Measurements from ENCODE around the gene IL16. TPM values are rescaled to one million over a fixed set of nuclear protein-coding genes. Genes with fewer than 3 reads are reported as not detected.

The IL16 gene
- total and polyA plus RNA-seq, 10 donors, result 93.9 to 159 (median 128) TPM

GRCh38 chr15:81253846-81254245 is 57.2 kb downstream of the IL16 start:
- no peak for DNase-seq
- WGBS, 5 donors, result 64 to 81% (median 74%) methylated on average over 2 of the region's 2 CpGs
- TF ChIP-seq POLR2A (IDR thresholded peaks at IDR 0.05), result no peak
- no peak for TF ChIP-seq POLR2AphosphoS5 (IDR thresholded peaks at IDR 0.05)
- TF ChIP-seq, protein P1, sequence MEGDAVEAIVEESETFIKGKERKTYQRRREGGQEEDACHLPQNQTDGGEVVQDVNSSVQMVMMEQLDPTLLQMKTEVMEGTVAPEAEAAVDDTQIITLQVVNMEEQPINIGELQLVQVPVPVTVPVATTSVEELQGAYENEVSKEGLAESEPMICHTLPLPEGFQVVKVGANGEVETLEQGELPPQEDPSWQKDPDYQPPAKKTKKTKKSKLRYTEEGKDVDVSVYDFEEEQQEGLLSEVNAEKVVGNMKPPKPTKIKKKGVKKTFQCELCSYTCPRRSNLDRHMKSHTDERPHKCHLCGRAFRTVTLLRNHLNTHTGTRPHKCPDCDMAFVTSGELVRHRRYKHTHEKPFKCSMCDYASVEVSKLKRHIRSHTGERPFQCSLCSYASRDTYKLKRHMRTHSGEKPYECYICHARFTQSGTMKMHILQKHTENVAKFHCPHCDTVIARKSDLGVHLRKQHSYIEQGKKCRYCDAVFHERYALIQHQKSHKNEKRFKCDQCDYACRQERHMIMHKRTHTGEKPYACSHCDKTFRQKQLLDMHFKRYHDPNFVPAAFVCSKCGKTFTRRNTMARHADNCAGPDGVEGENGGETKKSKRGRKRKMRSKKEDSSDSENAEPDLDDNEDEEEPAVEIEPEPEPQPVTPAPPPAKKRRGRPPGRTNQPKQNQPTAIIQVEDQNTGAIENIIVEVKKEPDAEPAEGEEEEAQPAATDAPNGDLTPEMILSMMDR (IDR thresholded peaks at IDR 0.05 in 8 of 11, conservative IDR thresholded peaks at IDR 0.05 in 3 of 11), result no peak
- H3K27ac ChIP-seq, result no peak overlapping the region
- no peaks in the 10 kb centered on the region for H3K36me3 ChIP-seq
- H3K9me3 ChIP-seq, result peaks cover 0 to 12% (median 0%) of the 10 kb centered on the region in 8 donors
- H3K4me1 ChIP-seq, result no peaks in the 10 kb centered on the region
- intact Hi-C loops (cut with DNase I; ENCODE audit: low total_unique reads), result no loop called here
- H3K27me3 ChIP-seq (replicated peaks in 1 of 7), result no peaks in the 10 kb centered on the region
- no peak overlapping the region for H3K4me3 ChIP-seq

DNA sequence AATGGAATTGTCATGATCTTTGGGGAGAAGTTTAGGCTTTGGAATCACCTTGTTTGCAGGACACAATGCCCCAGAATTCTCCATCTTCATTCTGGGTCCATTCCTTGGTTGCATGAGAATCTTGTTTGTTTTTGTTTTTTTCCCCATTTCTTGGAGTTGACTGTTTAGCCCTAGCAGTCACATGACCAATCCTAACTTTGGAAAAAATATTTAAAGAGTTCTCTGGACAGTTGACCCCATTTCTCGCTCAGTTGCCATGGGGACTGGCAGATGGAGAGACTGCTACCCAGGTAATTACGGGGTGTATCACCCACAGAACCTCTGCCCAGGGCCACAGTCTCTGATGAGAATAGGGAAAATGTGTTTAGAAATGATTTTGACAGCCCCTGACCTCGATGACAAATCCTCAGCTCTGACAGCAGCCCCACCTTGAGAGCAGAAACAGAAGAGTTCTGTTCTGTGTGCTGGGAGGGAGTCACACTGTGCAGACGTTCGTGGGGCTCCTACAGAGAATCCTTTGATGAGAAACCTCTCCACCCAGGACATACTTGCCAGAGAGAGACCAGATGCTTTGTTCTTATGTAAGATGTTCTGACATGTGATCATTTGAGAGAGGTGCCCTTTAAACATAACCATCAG is 57.7 kb downstream of the IL16 start:
- H3K4me1 ChIP-seq, result no peaks in the 10 kb centered on the region
- TF ChIP-seq POLR2AphosphoS5 (IDR thresholded peaks at IDR 0.05), result no peak
- TF ChIP-seq, protein P1 (IDR thresholded peaks at IDR 0.05 in 8 of 11, conservative IDR thresholded peaks at IDR 0.05 in 3 of 11), result no peak
- TF ChIP-seq POLR2A (IDR thresholded peaks at IDR 0.05), result no peak
- WGBS, 5 donors, result 65 to 74% (median 68%) methylated on average over 5 of the region's 5 CpGs
- no peaks in the 10 kb centered on the region for H3K36me3 ChIP-seq
- H3K9me3 ChIP-seq, result peaks cover 0 to 12% (median 0%) of the 10 kb centered on the region in 8 donors
- H3K27me3 ChIP-seq (replicated peaks in 1 of 7), result no peaks in the 10 kb centered on the region
- H3K4me3 ChIP-seq, result no peak overlapping the region
- DNase-seq, result no peak
- intact Hi-C loops (cut with DNase I; ENCODE audit: low total_unique reads), result no loop called here
- no peak overlapping the region for H3K27ac ChIP-seq

DNA sequence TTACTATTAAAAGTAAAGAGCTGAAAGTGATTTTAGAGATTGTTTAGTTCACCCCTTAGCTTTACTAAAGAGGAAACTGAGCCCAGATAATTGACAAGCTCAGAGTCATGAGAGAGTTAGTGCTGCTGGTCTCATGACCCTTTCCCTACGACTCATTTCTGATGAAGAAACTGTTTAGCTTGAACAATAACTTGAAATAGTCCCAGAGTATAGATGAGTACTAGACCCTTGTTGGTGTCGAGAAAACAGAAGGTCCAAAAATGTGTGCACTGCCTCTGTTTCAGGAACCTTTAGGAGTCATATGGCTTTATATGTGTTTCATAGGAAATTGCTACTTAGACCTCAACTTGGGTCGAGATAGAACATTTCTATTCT is 58.2 kb downstream of the IL16 start:
- Histone ChIP-seq H3K27me3 (replicated peaks in 1 of 7) (no peaks in the 10 kb centered on the region), H3K4me3 (no peak overlapping the region), H3K36me3 (no peaks in the 10 kb centered on the region), H3K9me3 (peaks cover 0 to 7% (median 0%) of the 10 kb centered on the region in 8 donors), H3K4me1 (no peaks in the 10 kb centered on the region), H3K27ac (no peak overlapping the region)
- TF ChIP-seq POLR2A (IDR thresholded peaks at IDR 0.05), result no peak
- TF ChIP-seq, protein P1 (IDR thresholded peaks at IDR 0.05 in 8 of 11, conservative IDR thresholded peaks at IDR 0.05 in 3 of 11), result no peak
- no peak for TF ChIP-seq POLR2AphosphoS5 (IDR thresholded peaks at IDR 0.05)
- intact Hi-C loops (cut with DNase I; ENCODE audit: low total_unique reads), result no loop called here
- DNase-seq, result no peak
- 75 to 92% (median 84%) methylated on average over 3 of the region's 3 CpGs for WGBS, 5 donors

GRCh38 chr15:81255315-81255957 is 58.8 kb downstream of the IL16 start:
- no peak for TF ChIP-seq POLR2AphosphoS5 (IDR thresholded peaks at IDR 0.05)
- TF ChIP-seq, protein P1 (IDR thresholded peaks at IDR 0.05 in 8 of 11, conservative IDR thresholded peaks at IDR 0.05 in 3 of 11), result no peak
- no peak for TF ChIP-seq POLR2A (IDR thresholded peaks at IDR 0.05)
- intact Hi-C loops (cut with DNase I; ENCODE audit: low total_unique reads), result no loop called here
- DNase-seq, result no peak
- peaks cover 0 to 2% (median 0%) of the 10 kb centered on the region in 8 donors for H3K9me3 ChIP-seq
- H3K27me3 ChIP-seq (replicated peaks in 1 of 7), result no peaks in the 10 kb centered on the region
- no peaks in the 10 kb centered on the region for H3K4me1 ChIP-seq
- H3K27ac ChIP-seq, result no peak overlapping the region
- no peaks in the 10 kb centered on the region for H3K36me3 ChIP-seq
- WGBS, 5 donors, result 78 to 91% (median 86%) methylated on average over 5 of the region's 5 CpGs
- no peak overlapping the region for H3K4me3 ChIP-seq
